Ishikawa (cell line): ENCODE results near the gene GORASP1.

Experiments
- CEBPB ChIP-seq: IDR thresholded peaks from 2 replicates; pipeline ENCODE4 v1.6.1; 2012
- CREB1 ChIP-seq: IDR thresholded peaks from 2 replicates; pipeline ENCODE4 v1.6.1; 2012; ENCODE audit warnings: low read depth
- EGR1 ChIP-seq: IDR thresholded peaks from 2 replicates; pipeline ENCODE4 v1.6.1; 2012
- EP300 ChIP-seq: IDR thresholded peaks from 2 replicates; pipeline ENCODE4 v1.6.1; 2012; ENCODE audit warnings: borderline replicate concordance
- FOXM1 ChIP-seq: IDR thresholded peaks from 2 replicates; pipeline ENCODE4 v1.6.1; 2012; ENCODE audit warnings: low read depth, borderline replicate concordance
- MAX ChIP-seq: IDR thresholded peaks from 2 replicates; pipeline ENCODE4 v1.6.1; 2012
- NFIC ChIP-seq: IDR thresholded peaks from 2 replicates; pipeline ENCODE4 v1.6.1; 2012
- RAD21 ChIP-seq: IDR thresholded peaks from 2 replicates; pipeline ENCODE4 v1.6.1; 2012; ENCODE audit warnings: low read depth
- REST ChIP-seq: IDR thresholded peaks from 2 replicates; pipeline ENCODE4 v1.6.1; 2012; ENCODE audit warnings: low read depth, mild to moderate bottlenecking
- TAF1 ChIP-seq: IDR thresholded peaks from 2 replicates; pipeline ENCODE4 v1.6.1; 2012; ENCODE audit warnings: low read depth, mild to moderate bottlenecking
- TEAD4 ChIP-seq: IDR thresholded peaks from 2 replicates; pipeline ENCODE4 v1.6.1; 2012
- USF1 ChIP-seq: IDR thresholded peaks from 2 replicates; pipeline ENCODE4 v1.6.1; 2012
- YY1 ChIP-seq: IDR thresholded peaks from 2 replicates; pipeline ENCODE4 v1.6.1; 2012; ENCODE audit warnings: low read depth
- ZBTB7A ChIP-seq: IDR thresholded peaks from 2 replicates; pipeline ENCODE4 v1.6.1; 2012; ENCODE audit warnings: low read depth

The GORASP1 gene

GRCh38 chr3:39082666-39083313 lies 24.6 kb downstream of the GORASP1 start:
- no peak for TF ChIP-seq REST
- no peak for TF ChIP-seq MAX

- TF ChIP-seq EGR1 = no peak
- TF ChIP-seq EP300 = no peak
- TF ChIP-seq TAF1 = no peak
- no peak for TF ChIP-seq ZBTB7A
- no peak for TF ChIP-seq USF1
- no peak for TF ChIP-seq FOXM1
- TF ChIP-seq TEAD4 = no peak
- TF ChIP-seq CREB1 = no peak
- no peak for TF ChIP-seq NFIC
- TF ChIP-seq REST = no peak
- TF ChIP-seq RAD21 = no peak
Measured at GRCh38 chr3:39080026-39080425, 27.4 kb downstream of the GORASP1 start.

GRCh38 chr3:39079530-39079929 lies 27.9 kb downstream of the GORASP1 start:
- TF ChIP-seq EGR1 (no peak), ZBTB7A (no peak), TAF1 (no peak), USF1 (no peak), CREB1 (no peak)

GRCh38 chr3:39075910-39076309 lies 31.5 kb downstream of the GORASP1 start:
- TF ChIP-seq TEAD4 (no peak), EP300 (no peak), EGR1 (no peak), NFIC (no peak), REST (no peak), ZBTB7A (no peak), MAX (no peak), YY1 (no peak), CEBPB (no peak)

- TF ChIP-seq CREB1 = no peak
- TF ChIP-seq CEBPB = no peak
- TF ChIP-seq TEAD4 = no peak
- no peak for TF ChIP-seq ZBTB7A
- TF ChIP-seq YY1 = no peak
- TF ChIP-seq NFIC = no peak
Measured at GRCh38 chr3:39068556-39068955, 38.9 kb downstream of the GORASP1 start.

- TF ChIP-seq TAF1 (no peak), RAD21 (no peak), EP300 (no peak), USF1 (no peak), REST (no peak), MAX (no peak), CEBPB (no peak)
Measured at GRCh38 chr3:39067286-39067685, 40.1 kb downstream of the GORASP1 start.
